CD4-positive, alpha-beta T cell treated with Interleukin-4 for 1 hour (primary cell): ENCODE measurements around the gene PARD3.
"Not testable (repeated sequence)": the region's sequence is repeated elsewhere in the genome, so short reads cannot be mapped to it uniquely, and the experiment has no call there.

Source experiments
- DNase-seq, 2 donors: peaks; one replicate each; pipeline ENCODE4 v3.0.0-alpha.2; 2020 to 2022

Gene PARD3

DNA sequence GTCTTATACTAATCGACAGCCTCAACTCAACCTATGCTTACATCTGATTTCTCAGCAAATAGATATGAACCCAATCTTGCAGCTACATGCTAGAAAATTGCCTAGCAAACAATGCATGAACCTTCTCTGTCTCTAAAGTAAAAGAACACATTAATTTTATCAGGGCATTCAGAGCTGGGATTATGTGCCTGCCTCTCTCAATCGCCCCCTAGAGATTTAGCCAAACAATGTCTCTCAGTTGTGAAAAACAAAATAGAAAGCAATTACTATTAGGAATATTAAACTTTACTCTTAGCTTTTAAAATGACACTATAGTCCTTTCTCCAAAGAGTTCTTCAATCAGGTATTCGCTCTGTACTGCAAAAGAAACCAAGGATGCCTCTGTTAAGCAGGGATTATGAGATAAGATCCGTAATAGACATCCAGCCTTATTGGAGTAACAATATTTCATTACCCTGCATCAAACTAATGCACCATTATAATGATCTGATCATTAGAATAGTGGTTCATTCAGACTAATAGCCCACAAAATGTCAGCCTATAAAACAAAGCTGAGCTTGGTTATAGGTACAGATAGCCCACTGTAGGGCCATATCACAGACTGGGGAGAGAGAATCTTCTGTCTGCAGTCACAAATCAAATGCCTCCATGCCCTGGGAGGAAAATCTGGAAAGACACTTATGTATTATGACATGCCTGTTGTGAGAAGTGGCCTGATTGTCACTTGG, 736.9 kb downstream of the PARD3 start:
- no peak for DNase-seq

DNA sequence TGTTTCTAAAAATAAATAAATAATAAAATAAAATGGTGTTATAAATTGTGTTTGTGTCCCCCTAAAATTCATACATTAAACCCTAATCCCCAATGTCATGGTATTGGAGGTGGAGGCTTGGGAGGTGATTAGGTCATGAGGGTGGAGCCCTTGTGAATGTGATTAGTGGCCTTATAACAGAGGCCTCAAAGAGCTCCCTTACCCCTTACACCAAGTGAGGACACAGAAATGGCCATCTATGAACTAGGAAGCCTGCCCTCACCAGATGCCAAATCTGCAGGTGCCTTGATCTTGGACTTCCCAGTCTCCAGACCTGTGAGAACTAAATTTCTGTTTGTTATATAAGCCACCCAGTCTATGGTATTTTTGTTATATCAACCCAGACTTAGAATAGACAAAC, 738.7 kb downstream of the PARD3 start:
- no peak for DNase-seq

DNA sequence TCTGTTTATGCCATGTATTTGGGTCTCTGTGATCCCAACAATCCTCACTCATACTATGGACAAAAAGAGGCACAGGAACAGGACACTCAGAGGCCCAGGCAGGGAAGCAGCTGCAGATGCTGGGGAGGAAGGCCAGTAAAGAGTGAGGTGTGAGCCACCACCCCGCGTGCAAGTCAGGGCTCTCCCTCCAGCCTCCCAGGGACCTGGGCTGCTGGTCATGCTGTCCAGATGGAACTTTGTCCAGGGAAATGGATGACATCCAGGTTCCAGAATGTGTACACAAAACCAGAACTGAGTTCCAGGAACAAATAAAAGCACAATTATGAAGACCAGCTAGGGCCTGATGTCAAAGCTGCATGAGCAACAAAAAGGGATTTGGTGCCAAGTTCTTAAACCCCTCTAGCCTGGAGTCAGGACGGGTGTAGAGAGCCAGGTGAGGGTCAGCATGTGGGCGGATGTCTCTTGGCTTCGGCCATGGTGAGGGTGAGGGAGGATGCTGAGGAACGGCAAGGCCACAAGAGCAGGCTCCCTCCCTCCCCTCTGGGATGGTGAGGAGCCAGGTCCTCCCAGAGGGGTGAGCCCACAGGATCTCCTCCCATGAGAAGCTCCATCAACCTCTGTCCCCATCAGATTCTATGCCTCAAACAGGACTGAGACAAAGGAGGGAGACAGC, 739.7 kb downstream of the PARD3 start:
- no peak for DNase-seq

GRCh38 chr10:34074051-34074450, 741.0 kb downstream of the PARD3 start:
- DNase-seq = no peak

- DNase-seq = not testable (repeated sequence)
Observed at GRCh38 chr10:34067741-34068140, 747.4 kb downstream of the PARD3 start.

DNA sequence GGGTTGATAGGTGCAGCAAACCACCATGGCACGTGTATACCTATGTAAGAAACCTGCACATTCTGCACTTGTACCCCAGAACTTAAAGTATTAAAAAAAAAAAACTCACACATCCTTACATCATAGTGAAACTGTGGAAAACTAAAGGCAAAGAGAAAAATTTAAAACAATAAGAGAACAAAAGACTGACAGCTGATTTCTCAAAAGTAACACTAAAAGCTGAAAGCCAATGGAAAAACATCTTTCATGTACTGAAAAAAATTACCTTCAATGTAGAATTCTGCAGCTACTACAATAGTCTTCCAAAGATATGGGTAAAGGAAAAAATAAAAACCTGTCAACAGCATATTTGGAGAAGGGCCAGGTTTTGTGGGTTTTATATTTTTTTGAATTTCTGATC, 751.5 kb downstream of the PARD3 start:
- no peak for DNase-seq

DNA sequence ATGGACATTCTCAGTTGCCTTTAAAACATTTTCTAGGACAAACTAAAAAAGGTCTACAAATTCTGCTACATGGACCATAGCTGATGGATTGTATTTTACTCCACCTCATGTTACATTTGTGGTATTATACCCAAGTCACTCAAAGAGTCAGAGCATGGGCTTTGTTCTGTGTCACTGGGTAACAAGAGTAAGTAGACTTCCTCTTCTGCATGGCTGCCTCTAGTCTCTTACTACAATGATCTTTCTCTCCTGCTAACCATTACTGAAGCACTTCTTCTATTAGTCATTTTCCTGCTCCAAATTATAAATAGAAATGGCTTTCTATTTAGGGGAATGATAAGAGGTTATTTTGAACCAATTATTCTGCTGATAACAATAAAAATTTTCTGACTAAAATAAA, 753.3 kb downstream of the PARD3 start:
- no peak for DNase-seq
